ES-I3 (cell line): ENCODE measurements around the gene THOC6.

Source experiments
- H3K36me3 ChIP-seq: 2 replicates; pipeline ENCODE4 v1.6.1; 2013; ENCODE audit warnings: mild to moderate bottlenecking, low read length, control low read depth, moderate library complexity; ENCODE audit not compliant: insufficient read depth
- H3K4me1 ChIP-seq: 2 replicates; pipeline ENCODE4 v1.6.1; 2013; ENCODE audit warnings: mild to moderate bottlenecking, control low read depth, low read length; ENCODE audit not compliant: insufficient read depth
- H3K9ac ChIP-seq: 2 replicates; pipeline ENCODE4 v1.6.1; 2013; ENCODE audit warnings: low read depth, mild to moderate bottlenecking, low read length, moderate library complexity
- H3K9me3 ChIP-seq: 2 replicates; pipeline ENCODE4 v1.6.1; 2013; ENCODE audit warnings: mild to moderate bottlenecking, low read length, moderate library complexity; ENCODE audit not compliant: control insufficient read depth, insufficient read depth

THOC6 gene

GRCh38 chr16:3015865-3016521 lies 7.8 kb upstream of the THOC6 start:
- Histone ChIP-seq H3K4me1 (peaks cover 25% of the 10 kb centered on the region; the same call in 1 of the 2 replicates), H3K36me3 (peaks cover 4% of the 10 kb centered on the region; the same call in 1 of the 2 replicates), H3K9me3 (no peaks in the 10 kb centered on the region), H3K9ac (no peak overlapping the region)

GRCh38 chr16:3017344-3017743 lies 6.5 kb upstream of the THOC6 start:
- Histone ChIP-seq H3K36me3 (peaks cover 8% of the 10 kb centered on the region; the same call in 1 of the 2 replicates), H3K4me1 (peaks cover 17% of the 10 kb centered on the region; the same call in 1 of the 2 replicates), H3K9ac (peak overlapping the region; percentile 89), H3K9me3 (no peaks in the 10 kb centered on the region)

GRCh38 chr16:3017794-3018506 lies 5.9 kb upstream of the THOC6 start, which contains the start of gene CLDN6:
Gene CLDN6, minus strand, starts transcription at chr16:3018183. Its CDS starts 2,162 bp downstream, at chr16:3016021.
- peak within 1 kb of the TSS; percentile 89 for H3K9ac ChIP-seq
- H3K4me1 ChIP-seq: peaks cover 19% of the 10 kb centered on the region; the same call in 1 of the 2 replicates
- peaks cover 8% of the 10 kb centered on the region; the same call in 1 of the 2 replicates for H3K36me3 ChIP-seq
- H3K9me3 ChIP-seq: no peaks in the 10 kb centered on the region

GRCh38 chr16:3019594-3020246 lies 4.1 kb upstream of the THOC6 start:
- Histone ChIP-seq H3K36me3 (peaks cover 8% of the 10 kb centered on the region; the same call in 1 of the 2 replicates), H3K4me1 (peaks cover 4% of the 10 kb centered on the region; the same call in 1 of the 2 replicates), H3K9me3 (no peaks in the 10 kb centered on the region), H3K9ac (peak overlapping the region; percentile 62; the same call in 1 of the 2 replicates)

GRCh38 chr16:3020247-3020603 lies 3.6 kb upstream of the THOC6 start, which contains the start of gene TNFRSF12A:
Gene TNFRSF12A, plus strand, starts transcription at chr16:3020368. Its CDS starts 30 bp downstream, at chr16:3020398.
- Histone ChIP-seq H3K9ac (peak within 1 kb of the TSS; percentile 85), H3K4me1 (peaks cover 4% of the 10 kb centered on the region; the same call in 1 of the 2 replicates), H3K9me3 (no peaks in the 10 kb centered on the region), H3K36me3 (0 out of 2 replicates have a peak, but pooled peaks cover 5% of the 10 kb centered on the region)

GRCh38 chr16:3020604-3021448 lies 3.0 kb upstream of the THOC6 start:
- no peaks in the 10 kb centered on the region for H3K9me3 ChIP-seq
- H3K4me1 ChIP-seq: peaks cover 4% of the 10 kb centered on the region; the same call in 1 of the 2 replicates
- peak overlapping the region; percentile 85 for H3K9ac ChIP-seq
- 0 out of 2 replicates have a peak, but pooled peaks cover 5% of the 10 kb centered on the region for H3K36me3 ChIP-seq

- Histone ChIP-seq H3K9ac (peak overlapping the region; percentile 85), H3K9me3 (no peaks in the 10 kb centered on the region), H3K4me1 (peaks cover 4% of the 10 kb centered on the region; the same call in 1 of the 2 replicates), H3K36me3 (0 out of 2 replicates have a peak, but pooled peaks cover 5% of the 10 kb centered on the region)
Observed at GRCh38 chr16:3021449-3022207, 2.2 kb upstream of the THOC6 start.

- Histone ChIP-seq H3K9me3 (no peaks in the 10 kb centered on the region), H3K36me3 (0 out of 2 replicates have a peak, but pooled peaks cover 5% of the 10 kb centered on the region), H3K9ac (peak overlapping the region; percentile 85), H3K4me1 (peaks cover 4% of the 10 kb centered on the region; the same call in 1 of the 2 replicates)
Observed at GRCh38 chr16:3022208-3022683, 1.6 kb upstream of the THOC6 start.

- Histone ChIP-seq H3K36me3 (0 out of 2 replicates have a peak, but pooled peaks cover 5% of the 10 kb centered on the region), H3K9me3 (no peaks in the 10 kb centered on the region), H3K4me1 (peaks cover 4% of the 10 kb centered on the region; the same call in 1 of the 2 replicates), H3K9ac (peak overlapping the region; percentile 84)
Observed at GRCh38 chr16:3022684-3023414, 986 bp upstream of the THOC6 start.

- 0 out of 2 replicates have a peak, but pooled peaks cover 5% of the 10 kb centered on the region for H3K36me3 ChIP-seq
- no peaks in the 10 kb centered on the region for H3K9me3 ChIP-seq
- peak overlapping the region; percentile 84 for H3K9ac ChIP-seq
- H3K4me1 ChIP-seq: peaks cover 4% of the 10 kb centered on the region; the same call in 1 of the 2 replicates
Observed at GRCh38 chr16:3023415-3023668, 493 bp upstream of the THOC6 start.

- no peak overlapping the region for H3K9ac ChIP-seq
- H3K4me1 ChIP-seq: peaks cover 4% of the 10 kb centered on the region; the same call in 1 of the 2 replicates
- 0 out of 2 replicates have a peak, but pooled peaks cover 5% of the 10 kb centered on the region for H3K36me3 ChIP-seq
- H3K9me3 ChIP-seq: no peaks in the 10 kb centered on the region
Observed at GRCh38 chr16:3025032-3026002, 1.5 kb downstream of the THOC6 start.
